HCT116 (cell line): ENCODE results near the gene PRSS2. TPM values are rescaled to one million over a fixed set of nuclear protein-coding genes. Genes with fewer than 3 reads are reported as not detected.
A peak's percentile ranks its signal among the peaks of the same experiment; 100 is the strongest.

ENCODE experiments used
- ATAC-seq: fragments of 200-7000 bp; cut with Tn5 transposase; 2 replicates; pipeline ENCODE4 v1.9.1; 2020; ENCODE audit warnings: mild to moderate bottlenecking, moderate library complexity
- BruUV-seq: library from RNA; stranded (reverse); fragments of 400-500 nt; replicated peaks from 2 replicates; lab custom pipeline; 2021; lab: Mats Ljungman, UMichigan
- CTCF ChIA-PET: fragments of 300-600 bp; sonication (Branson Sonifier 250); formaldehyde crosslinking; loops from one replicate; lab custom pipeline; 2021; ENCODE audit warnings: antibody characterized with exemption; lab: Charles Lee
- POLR2A ChIA-PET: fragments of 300-600, 350-600 bp; sonication (Branson Sonifier 250); formaldehyde crosslinking; loops from one replicate; lab custom pipeline; 2021; ENCODE audit warnings: antibody characterized with exemption; lab: Charles Lee
- RAD21 ChIA-PET, 2 experiments: fragments of 300-600 bp; sonication (Branson Sonifier 250); formaldehyde crosslinking; loops; one replicate each; lab custom pipeline; 2023; ENCODE audit warnings: low total read pairs in 2 of 2; ENCODE audit not compliant: uncharacterized antibody in 2 of 2, unreplicated experiment in 2 of 2, low non-redundant PET in 1 of 2; lab: Charles Lee
- DNase-seq: peaks from one replicate; pipeline ENCODE4 v3.0.0-alpha.2; 2010; ENCODE audit warnings: low read depth, low spot score
- H2AFZ ChIP-seq: fragments of 200-600 bp; shearing (Covaris generic), sonication (generic); 2 replicates; pipeline ENCODE4 v1.6.1; 2017; ENCODE audit warnings: low read depth, mixed run types, mixed read lengths, antibody characterized with exemption, low read length; ENCODE audit not compliant: poor library complexity, severe bottlenecking
- H3K27ac ChIP-seq: 2 replicates; pipeline ENCODE4 v1.5.1; 2012; ENCODE audit warnings: low read depth, low read length
- H3K27me3 ChIP-seq: fragments of 200-600 bp; sonication (generic); 2 replicates; pipeline ENCODE4 v1.6.1; 2016; ENCODE audit warnings: mixed run types, low read length, mixed read lengths; ENCODE audit not compliant: insufficient read depth
- H3K36me3 ChIP-seq, 2 experiments: fragments of 200-500 bp in 1 of 2; fragments of 200-600 bp in 1 of 2; sonication (Bioruptor generic) in 1 of 2; sonication (generic) in 1 of 2; 2 replicates each; pipeline versions ENCODE4 v1.5.1 to v1.6.1; 2014 to 2016; ENCODE audit warnings: low read length in 2 of 2, inconsistent platforms in 1 of 2, mixed read lengths in 1 of 2, mixed run types in 1 of 2; ENCODE audit not compliant: insufficient read depth in 2 of 2, control insufficient read depth in 1 of 2
- H3K4me1 ChIP-seq, 2 experiments: fragments of 200-600 bp in 1 of 2; sonication (generic) in 1 of 2; 2 replicates each; pipeline versions ENCODE4 v1.5.1 to v1.6.1; 2012 to 2017; ENCODE audit warnings: low read length in 2 of 2, inconsistent platforms in 1 of 2, mild to moderate bottlenecking in 1 of 2, mixed read lengths in 1 of 2, mixed run types in 1 of 2, moderate library complexity in 1 of 2; ENCODE audit not compliant: insufficient read depth in 2 of 2, control insufficient read depth in 1 of 2
- H3K4me2 ChIP-seq: fragments of 200-600 bp; sonication (generic); 2 replicates; pipeline ENCODE4 v1.6.1; 2017; ENCODE audit warnings: mixed run types, low read length, mixed read lengths
- H3K4me3 ChIP-seq, 2 experiments: fragments of 200-600 bp in 1 of 2; sonication (generic) in 1 of 2; replicated peaks in 1 of 2; 2 replicates each; pipeline ENCODE4 v1.5.1; 2011 to 2016; ENCODE audit warnings: low read length in 2 of 2, control low read depth in 1 of 2, low read depth in 1 of 2, mild to moderate bottlenecking in 1 of 2, mixed read lengths in 1 of 2, mixed run types in 1 of 2
- H3K79me2 ChIP-seq: fragments of 200-600 bp; sonication (generic); 2 replicates; pipeline ENCODE4 v1.6.1; 2017; ENCODE audit warnings: mild to moderate bottlenecking, mixed run types, low read length, moderate library complexity, mixed read lengths; ENCODE audit not compliant: insufficient read depth
- H3K9ac ChIP-seq: fragments of 200-600 bp; sonication (generic); 2 replicates; pipeline ENCODE4 v1.6.1; 2016; ENCODE audit warnings: low read length, mixed read lengths
- H3K9me2 ChIP-seq: fragments of 200-600 bp; sonication (generic), shearing (Covaris generic); 2 replicates; pipeline ENCODE4 v1.6.1; 2017; ENCODE audit warnings: mixed run types, mild to moderate bottlenecking, moderate library complexity; ENCODE audit not compliant: insufficient read depth
- H3K9me3 ChIP-seq, 2 experiments: fragments of 200-500 bp in 1 of 2; fragments of 200-600 bp in 1 of 2; sonication (Bioruptor generic) in 1 of 2; sonication (generic) in 1 of 2; 2 replicates each; pipeline ENCODE4 v1.6.1; 2014 to 2017; ENCODE audit warnings: low read length in 2 of 2, mixed read lengths in 2 of 2, inconsistent platforms in 1 of 2, low read depth in 1 of 2, mild to moderate bottlenecking in 1 of 2, mixed run types in 1 of 2, moderate library complexity in 1 of 2; ENCODE audit not compliant: control insufficient read depth in 1 of 2, insufficient read depth in 1 of 2
- H4K20me1 ChIP-seq: fragments of 200-600 bp; sonication (generic), shearing (Covaris generic); 2 replicates; pipeline ENCODE4 v1.6.1; 2017; ENCODE audit warnings: mixed run types, mild to moderate bottlenecking, moderate library complexity; ENCODE audit not compliant: insufficient read depth
- ATF3 ChIP-seq: IDR thresholded peaks from 2 replicates; pipeline ENCODE4 v1.6.1; 2012
- ELF1 ChIP-seq: IDR thresholded peaks from 2 replicates; pipeline ENCODE4 v1.6.1; 2012; ENCODE audit warnings: low read depth, borderline replicate concordance
- EZH2phosphoT487 ChIP-seq: fragments of 200-600 bp; IDR thresholded peaks from 2 replicates; pipeline ENCODE4 v1.6.1; 2018; ENCODE audit warnings: antibody characterized with exemption, borderline replicate concordance
- JUND ChIP-seq: IDR thresholded peaks from 2 replicates; pipeline ENCODE4 v1.6.1; 2012
- SIN3A ChIP-seq: IDR thresholded peaks from 2 replicates; pipeline ENCODE4 v1.6.1; 2012; ENCODE audit warnings: low read depth
- TCF7L2 ChIP-seq: IDR thresholded peaks from 2 replicates; pipeline ENCODE4 v1.7.0; 2011; ENCODE audit warnings: borderline replicate concordance, inconsistent platforms; ENCODE audit not compliant: insufficient read depth, insufficient read length; ENCODE audit errors: extremely low read depth
- YY1 ChIP-seq: IDR thresholded peaks from 2 replicates; pipeline ENCODE4 v1.6.1; 2011; ENCODE audit warnings: low read length, low read depth, moderate library complexity, mild to moderate bottlenecking; ENCODE audit not compliant: insufficient replicate concordance; ENCODE audit errors: extremely low read depth
- ZNF274 ChIP-seq: fragments of 200-500 bp; sonication (Bioruptor generic); IDR thresholded peaks from 2 replicates; pipeline ENCODE4 v1.6.1; 2014; ENCODE audit warnings: mild to moderate bottlenecking, low read depth, low read length, inconsistent platforms
- intact Hi-C: fragments of 100-400 bp; cut with micrococcal nuclease; formaldehyde crosslinking; loops from 2 replicates; pipeline ENCODE4 v1.10.0; 2022
- total RNA-seq: library from RNA; stranded (reverse); gene quantifications from one replicate; pipeline ENCODE4 v1.2.1, GENCODE V29; 2021; ENCODE audit not compliant: unreplicated experiment
- TF ChIP-seq, protein P1 (sequence below): IDR thresholded peaks from 2 replicates; pipeline ENCODE4 v1.6.1; 2012

The PRSS2 gene
- total RNA-seq, 1 experiment from 2014 or later: 36.8 TPM

GRCh38 chr7:142808802-142809583 is 38.2 kb downstream of the PRSS2 start:
- H3K9me3 ChIP-seq: no peaks in the 10 kb centered on the region
- H3K4me2 ChIP-seq: peak overlapping the region; percentile 16
- no peak overlapping the region for H2AFZ ChIP-seq
- DNase-seq: no peak
- intact Hi-C loops: no loop called here
- BruUV-seq: no TSS peak
- H3K36me3 ChIP-seq: no peaks in the 10 kb centered on the region
- H3K27ac ChIP-seq: no peak overlapping the region
- peaks cover 0 to 24% of the 10 kb centered on the region in 2 experiments; a peak in 3 of 4 replicates for H3K4me1 ChIP-seq
- ATAC-seq: no peak
- no peak overlapping the region for H3K9ac ChIP-seq
- H3K4me3 ChIP-seq: no peak overlapping the region
- POLR2A ChIA-PET: no interaction called here
- CTCF ChIA-PET: interaction anchor here (1.2 to 5.5 kb wide), 4 partner anchors 8 to 274 kb away, joined by 4 to 62 read pairs (median 22); no protein-coding TSS in a partner anchor
- H3K79me2 ChIP-seq: no peaks in the 10 kb centered on the region
- no peaks in the 10 kb centered on the region for H3K9me2 ChIP-seq
- no peak for TF ChIP-seq ZNF274
- TF ChIP-seq JUND: 0 out of 2 replicates have a peak, but pooled peaks have one; percentile 5
- peaks cover 23% of the 10 kb centered on the region; the same call in 1 of the 2 replicates for H3K27me3 ChIP-seq
- RAD21 ChIA-PET: interaction anchor here in 1 of 2 experiments (0.9 kb wide), 1 partner anchor 176 kb away, joined by 3 read pairs; no protein-coding TSS in a partner anchor
- H4K20me1 ChIP-seq: no peaks in the 10 kb centered on the region

GRCh38 chr7:142809671-142810070 is 38.9 kb downstream of the PRSS2 start:
- no peak overlapping the region for H3K4me2 ChIP-seq
- no peak for TF ChIP-seq EZH2phosphoT487
- no peak for TF ChIP-seq ELF1
- no peak for TF ChIP-seq SIN3A
- no peak for TF ChIP-seq YY1
- TF ChIP-seq ATF3: no peak
- no peak for TF ChIP-seq JUND
- no peak for TF ChIP-seq TCF7L2
- TF ChIP-seq, protein P1, sequence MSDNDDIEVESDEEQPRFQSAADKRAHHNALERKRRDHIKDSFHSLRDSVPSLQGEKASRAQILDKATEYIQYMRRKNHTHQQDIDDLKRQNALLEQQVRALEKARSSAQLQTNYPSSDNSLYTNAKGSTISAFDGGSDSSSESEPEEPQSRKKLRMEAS: no peak
- POLR2A ChIA-PET: no interaction called here

More at GRCh38 chr7:142809671-142810070, 38.9 kb downstream of the PRSS2 start:
- Histone ChIP-seq H3K4me1 (peaks cover 0 to 24% of the 10 kb centered on the region in 2 experiments; a peak in 3 of 4 replicates), H3K9me3 (no peaks in the 10 kb centered on the region), H3K27me3 (peaks cover 28% of the 10 kb centered on the region; the same call in 1 of the 2 replicates), H3K9ac (no peak overlapping the region), H3K4me3 (no peak overlapping the region), H2AFZ (no peak overlapping the region), H3K9me2 (no peaks in the 10 kb centered on the region), H3K36me3 (no peaks in the 10 kb centered on the region), H3K27ac (no peak overlapping the region), H4K20me1 (no peaks in the 10 kb centered on the region), H3K79me2 (no peaks in the 10 kb centered on the region)
- ATAC-seq (no peak), DNase-seq (no peak)
- CTCF ChIA-PET: interaction anchor here (3.1 to 5.5 kb wide), 3 partner anchors 27 to 274 kb away, joined by 17 to 62 read pairs (median 27); no protein-coding TSS in a partner anchor
- RAD21 ChIA-PET: interaction anchor here in 1 of 2 experiments (0.9 kb wide), 1 partner anchor 177 kb away, joined by 3 read pairs; no protein-coding TSS in a partner anchor
- BruUV-seq: no TSS peak
- intact Hi-C loops: loop anchor here (2.0 to 10.0 kb wide), 2 partner anchors 205 to 275 kb away; no protein-coding TSS in a partner anchor
